EL (cell line): ENCODE measurements around the gene PPIP5K1.

Experiments used
- DNase-seq: peaks from one replicate; pipeline ENCODE4 v3.0.0-alpha.2; 2016

Gene PPIP5K1

DNA sequence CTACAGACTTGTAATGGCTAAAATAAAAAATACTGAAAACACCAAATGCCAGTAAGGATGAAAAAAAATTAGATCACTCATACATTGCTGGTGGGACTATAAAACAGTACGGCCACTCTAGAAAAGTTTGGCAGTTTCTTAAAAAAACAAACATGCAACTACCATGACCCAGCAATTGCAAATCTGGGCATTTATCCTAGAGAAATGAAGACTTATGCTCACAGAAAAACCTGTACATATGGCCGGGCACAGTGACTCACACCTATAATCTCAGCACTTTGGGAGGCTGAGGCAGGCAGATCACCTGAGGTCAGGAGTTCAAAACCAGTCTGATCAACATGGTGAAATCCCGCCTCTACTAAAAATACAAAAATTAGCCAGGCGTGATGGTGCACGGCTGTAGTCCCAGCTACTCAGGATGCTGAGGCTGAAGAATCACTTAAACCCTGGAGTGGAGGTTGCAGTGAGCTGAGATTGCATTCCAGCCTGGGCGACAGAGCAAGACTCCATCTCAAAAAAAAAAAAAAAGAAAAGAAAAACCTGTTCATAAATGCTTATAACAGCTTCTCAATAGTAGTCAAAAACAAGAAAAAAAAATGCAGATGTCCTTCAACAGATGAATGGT lies 102.6 kb downstream of the PPIP5K1 start:
- no peak for DNase-seq

GRCh38 chr15:43484455-43484854 lies 105.6 kb downstream of the PPIP5K1 start:
- DNase-seq = peak; percentile 47
